GM19043 (cell line): Measurements from ENCODE around the gene RPUSD1.

Experiments used
- ATAC-seq: cut with Tn5 transposase; IDR thresholded peaks from one replicate; pipeline ENCODE4 v1.9.1; 2021; ENCODE audit warnings: low read depth; ENCODE audit not compliant: unreplicated experiment

The RPUSD1 gene

DNA sequence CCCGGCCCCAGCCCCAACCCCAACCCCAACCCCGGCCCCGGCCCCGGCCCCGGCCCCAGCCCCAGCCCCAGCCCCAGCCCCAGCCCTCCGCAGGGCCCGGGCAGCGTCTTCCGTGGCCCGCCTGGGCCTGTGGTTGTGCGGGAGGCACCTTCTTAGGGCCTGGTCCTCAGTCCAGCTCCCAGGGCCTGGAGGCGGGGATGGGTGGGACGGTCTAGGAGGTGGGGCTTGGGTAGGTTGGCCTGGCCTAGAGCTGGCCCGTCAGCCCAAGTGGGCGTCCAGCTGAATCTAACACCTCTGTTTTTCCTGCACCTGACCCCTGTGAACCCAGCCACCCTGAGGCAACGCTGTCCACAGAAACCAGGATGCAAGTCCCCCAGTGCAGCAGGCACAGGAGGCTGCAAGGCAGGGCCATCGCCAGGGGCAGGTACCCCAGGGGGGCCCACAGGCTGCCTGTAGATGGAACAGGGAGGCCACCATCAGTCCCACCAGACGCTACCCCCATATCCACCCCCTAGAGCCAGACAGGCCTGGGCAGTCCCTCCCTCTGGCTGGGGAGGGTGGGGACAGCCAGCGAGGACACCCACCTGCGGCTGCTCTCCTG is 18.9 kb downstream of the RPUSD1 start:
- ATAC-seq, result no peak

DNA sequence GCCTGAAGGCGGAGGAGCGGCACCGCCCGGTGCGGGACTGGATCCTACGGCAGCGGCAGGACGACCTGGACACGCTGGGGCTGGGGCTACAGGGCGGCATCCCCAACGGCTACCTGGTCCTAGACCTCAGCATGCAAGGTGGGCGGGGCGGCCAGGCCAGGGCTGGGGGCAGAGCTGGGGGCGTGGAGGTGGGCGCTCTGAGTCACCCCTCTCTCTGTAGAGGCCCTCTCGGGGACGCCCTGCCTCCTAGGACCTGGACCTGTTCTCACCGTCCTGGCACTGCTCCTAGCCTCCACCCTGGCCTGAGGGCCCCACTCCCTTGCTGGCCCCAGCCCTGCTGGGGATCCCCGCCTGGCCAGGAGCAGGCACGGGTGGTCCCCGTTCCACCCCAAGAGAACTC is 19.8 kb downstream of the RPUSD1 start:
- ATAC-seq, result no peak

DNA sequence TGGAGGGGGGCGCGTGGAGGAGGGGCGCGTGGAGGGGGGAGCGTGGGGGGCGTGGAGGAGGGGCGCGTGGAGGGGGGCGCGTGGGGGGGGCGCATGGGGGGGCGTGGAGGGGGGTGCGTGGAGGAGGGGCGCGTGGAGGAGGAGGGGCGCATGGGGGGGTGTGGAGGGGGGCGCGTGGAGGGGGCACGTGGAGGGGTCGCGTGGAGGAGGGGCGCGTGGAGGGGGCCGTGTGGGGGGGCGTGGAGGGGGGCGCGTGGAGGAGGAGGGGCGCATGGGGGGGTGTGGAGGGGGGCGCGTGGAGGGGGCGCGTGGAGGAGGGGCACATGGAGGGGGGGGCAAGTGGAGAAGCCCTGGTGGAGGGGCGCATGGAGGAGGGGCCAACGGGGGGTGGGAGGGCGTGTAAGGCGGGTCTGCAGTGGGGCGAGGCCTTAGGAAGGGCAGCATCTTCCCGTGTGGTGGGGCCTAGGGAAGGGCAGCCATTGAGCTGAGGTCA is 20.4 kb downstream of the RPUSD1 start:
- ATAC-seq, result no peak

DNA sequence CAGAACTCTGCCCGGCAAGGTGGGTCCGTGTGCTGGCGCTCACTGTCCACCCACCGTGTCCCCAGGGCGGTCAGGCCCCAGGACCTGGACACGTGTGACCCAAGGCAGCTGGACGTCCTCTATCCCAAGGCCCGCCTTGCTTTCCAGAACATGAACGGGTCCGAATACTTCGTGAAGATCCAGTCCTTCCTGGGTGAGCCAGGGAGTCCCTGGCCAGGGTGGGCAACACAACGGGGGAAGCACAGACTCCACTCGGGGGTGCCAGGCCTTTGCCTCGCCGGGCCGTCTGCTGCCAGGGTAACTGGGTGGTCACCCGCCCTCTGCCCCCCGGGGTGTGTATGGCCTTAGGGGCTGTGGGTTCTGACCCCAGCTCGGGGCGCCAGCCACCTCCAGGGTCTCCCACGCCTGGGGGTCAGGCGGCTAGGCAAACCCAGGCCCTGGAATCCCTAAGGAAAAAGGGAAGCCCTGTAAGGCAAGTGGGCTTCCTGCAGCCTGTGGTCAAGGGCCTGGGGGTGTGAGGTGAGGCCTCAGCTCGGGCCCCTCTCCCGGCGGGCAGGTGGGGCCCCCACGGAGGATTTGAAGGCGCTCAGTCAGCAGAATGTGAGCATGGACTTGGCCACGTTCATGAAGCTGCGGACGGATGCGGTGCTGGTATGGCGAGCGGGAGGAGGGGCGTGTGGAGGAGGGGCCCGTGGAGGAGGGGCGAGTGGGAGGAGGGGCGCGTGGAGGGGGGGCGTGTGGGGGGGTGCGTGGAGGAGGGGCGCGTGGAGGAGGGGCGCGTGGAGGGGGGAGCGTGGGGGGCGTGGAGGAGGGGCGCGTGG is 21.2 kb downstream of the RPUSD1 start:
- ATAC-seq, result no peak

DNA sequence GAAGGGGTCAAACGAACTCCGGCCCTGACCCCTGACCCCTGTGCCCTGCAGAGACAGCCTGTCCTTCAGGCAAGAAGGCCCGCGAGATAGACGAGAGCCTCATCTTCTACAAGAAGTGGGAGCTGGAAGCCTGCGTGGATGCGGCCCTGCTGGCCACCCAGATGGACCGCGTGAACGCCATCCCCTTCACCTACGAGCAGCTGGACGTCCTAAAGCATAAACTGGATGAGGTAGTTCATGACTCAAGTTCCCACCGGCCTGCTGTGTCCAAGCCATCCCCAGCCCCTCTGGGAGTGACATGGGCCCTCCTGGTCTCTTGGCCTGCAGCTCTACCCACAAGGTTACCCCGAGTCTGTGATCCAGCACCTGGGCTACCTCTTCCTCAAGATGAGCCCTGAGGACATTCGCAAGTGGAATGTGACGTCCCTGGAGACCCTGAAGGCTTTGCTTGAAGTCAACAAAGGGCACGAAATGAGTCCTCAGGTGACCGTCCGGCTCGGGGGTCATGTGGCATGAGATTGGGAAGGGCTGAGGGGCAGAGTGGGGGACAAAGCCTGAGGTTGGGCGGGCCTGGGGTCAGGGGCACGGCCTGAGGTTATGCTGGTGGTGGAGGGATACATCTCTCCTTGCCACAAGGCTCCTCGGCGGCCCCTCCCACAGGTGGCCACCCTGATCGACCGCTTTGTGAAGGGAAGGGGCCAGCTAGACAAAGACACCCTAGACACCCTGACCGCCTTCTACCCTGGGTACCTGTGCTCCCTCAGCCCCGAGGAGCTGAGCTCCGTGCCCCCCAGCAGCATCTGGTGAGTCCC is 22.0 kb downstream of the RPUSD1 start:
- ATAC-seq, result no peak

DNA sequence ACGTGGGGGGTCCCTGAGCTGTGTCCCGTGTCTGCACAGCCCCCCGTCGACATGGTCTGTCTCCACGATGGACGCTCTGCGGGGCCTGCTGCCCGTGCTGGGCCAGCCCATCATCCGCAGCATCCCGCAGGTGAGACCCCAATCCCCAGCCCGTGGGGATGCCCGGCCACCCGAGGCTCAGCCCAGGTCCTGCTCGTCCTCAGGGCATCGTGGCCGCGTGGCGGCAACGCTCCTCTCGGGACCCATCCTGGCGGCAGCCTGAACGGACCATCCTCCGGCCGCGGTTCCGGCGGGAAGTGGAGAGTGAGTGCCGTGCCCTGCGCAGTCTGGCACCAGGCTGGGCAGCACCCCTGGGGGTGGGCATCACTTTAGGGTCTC is 22.7 kb downstream of the RPUSD1 start:
- ATAC-seq, result no peak

DNA sequence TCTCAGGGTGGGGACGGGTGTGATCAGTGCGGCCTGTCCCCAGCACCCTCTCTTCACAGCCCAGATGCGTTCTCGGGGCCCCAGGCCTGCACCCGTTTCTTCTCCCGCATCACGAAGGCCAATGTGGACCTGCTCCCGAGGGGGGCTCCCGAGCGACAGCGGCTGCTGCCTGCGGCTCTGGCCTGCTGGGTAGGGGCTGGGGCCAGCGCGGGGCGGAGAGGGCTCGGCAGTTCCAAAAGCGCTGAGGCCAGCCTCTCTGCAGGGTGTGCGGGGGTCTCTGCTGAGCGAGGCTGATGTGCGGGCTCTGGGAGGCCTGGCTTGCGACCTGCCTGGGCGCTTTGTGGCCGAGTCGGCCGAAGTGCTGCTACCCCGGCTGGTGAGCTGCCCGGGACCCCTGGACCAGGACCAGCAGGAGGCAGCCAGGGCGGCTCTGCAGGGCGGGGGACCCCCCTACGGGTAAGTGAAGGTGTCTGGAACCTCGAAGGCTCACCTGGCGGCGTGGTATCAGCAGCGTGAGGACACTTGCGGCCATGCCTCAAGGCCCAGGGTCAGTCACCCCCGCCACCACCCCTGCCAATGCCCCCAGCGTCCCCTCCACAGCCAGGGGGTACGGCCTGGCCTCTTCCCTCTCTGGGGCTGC is 23.2 kb downstream of the RPUSD1 start:
- ATAC-seq, result no peak

DNA sequence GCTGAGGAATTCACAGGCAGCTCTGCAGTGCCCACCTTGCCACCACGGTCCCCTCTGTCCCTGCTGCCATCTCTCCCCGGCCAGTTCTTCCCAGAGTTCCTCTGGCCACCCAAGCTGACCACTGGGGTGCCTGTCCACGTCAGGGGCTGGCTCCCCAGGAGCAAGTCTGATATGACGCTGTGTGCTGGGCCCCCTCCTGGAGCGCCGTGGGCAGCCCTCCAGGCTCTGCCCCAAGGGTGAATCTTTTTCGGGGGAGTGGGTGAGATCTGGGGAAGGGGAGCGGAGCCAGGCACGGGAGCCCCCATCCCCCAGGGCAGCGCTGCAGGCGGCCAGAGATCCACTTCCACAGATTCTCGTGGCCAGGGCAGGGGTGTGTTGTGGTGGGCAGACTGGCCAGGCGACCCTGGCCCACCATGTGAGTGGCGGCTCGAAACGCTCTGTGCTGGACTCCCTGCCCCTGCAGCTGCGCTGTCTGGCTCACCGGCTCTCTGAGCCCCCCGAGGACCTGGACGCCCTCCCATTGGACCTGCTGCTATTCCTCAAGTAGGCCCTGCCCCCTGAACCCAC is 23.9 kb downstream of the RPUSD1 start:
- ATAC-seq, result no peak

DNA sequence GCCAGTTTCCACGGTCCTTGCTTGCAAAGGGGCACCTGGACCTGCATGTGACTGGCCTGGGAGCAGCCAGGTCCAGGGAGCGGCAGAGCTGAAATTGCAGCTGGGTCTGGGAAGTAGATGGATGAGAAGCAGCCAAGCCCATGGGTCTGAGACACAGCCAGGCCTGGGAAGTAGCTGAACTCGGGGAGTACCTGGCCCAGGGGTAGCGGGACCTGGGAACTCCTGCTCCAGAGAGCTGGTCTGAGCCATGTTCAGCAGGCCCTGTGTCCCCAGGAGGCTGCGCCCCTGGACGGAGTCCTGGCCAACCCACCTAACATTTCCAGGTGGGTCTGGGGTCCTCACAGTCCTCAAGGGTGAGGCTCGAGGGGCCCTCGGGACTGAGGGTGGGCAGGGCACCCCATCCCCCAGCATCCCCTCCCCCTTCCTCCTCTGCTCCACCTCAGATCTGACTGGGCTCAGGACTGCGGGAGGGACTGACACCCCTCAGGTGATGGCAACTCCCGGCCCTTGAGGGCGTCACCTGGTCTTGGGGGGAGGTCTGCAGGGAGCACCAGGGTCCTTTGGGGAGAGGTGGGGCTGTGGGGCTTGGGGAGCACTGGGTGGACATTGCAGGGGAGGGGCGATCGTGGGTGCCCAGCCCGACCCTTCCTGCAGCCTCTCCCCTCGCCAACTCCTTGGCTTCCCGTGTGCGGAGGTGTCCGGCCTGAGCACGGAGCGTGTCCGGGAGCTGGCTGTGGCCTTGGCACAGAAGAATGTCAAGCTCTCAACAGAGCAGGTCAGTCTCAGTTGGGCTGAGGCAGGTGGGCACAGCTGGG is 24.6 kb downstream of the RPUSD1 start:
- no peak for ATAC-seq

DNA sequence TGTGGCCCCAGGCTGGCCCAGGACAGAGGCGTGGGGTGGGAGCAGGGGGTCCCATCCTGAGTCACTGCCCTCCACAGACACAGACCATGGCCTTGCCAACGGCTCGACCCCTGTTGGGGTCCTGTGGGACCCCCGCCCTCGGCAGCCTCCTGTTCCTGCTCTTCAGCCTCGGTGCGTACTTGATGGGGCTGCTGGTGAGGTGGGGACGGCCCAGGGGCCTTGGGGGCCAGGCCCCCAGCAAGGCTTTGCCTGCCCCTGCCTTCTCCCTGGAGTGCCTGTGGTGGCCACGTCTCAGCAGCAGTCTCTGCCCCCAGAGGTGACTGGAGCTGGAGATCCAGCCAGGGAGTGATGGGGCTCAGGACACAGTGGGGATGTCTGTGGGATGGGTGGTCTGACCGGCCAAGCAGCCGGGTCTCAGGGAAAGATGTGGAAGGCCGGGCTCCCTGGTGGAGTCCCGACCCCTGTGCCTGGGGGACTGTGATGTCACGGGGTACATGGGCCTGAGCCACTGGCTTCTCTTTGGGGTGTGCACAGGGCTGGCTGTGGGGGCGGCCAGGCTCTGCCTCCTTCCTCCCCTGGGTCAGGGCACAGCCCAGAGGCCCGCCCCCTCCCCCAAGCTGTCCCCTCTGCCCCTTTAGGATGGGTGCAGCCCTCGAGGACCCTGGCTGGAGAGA is 25.4 kb downstream of the RPUSD1 start:
- no peak for ATAC-seq

DNA sequence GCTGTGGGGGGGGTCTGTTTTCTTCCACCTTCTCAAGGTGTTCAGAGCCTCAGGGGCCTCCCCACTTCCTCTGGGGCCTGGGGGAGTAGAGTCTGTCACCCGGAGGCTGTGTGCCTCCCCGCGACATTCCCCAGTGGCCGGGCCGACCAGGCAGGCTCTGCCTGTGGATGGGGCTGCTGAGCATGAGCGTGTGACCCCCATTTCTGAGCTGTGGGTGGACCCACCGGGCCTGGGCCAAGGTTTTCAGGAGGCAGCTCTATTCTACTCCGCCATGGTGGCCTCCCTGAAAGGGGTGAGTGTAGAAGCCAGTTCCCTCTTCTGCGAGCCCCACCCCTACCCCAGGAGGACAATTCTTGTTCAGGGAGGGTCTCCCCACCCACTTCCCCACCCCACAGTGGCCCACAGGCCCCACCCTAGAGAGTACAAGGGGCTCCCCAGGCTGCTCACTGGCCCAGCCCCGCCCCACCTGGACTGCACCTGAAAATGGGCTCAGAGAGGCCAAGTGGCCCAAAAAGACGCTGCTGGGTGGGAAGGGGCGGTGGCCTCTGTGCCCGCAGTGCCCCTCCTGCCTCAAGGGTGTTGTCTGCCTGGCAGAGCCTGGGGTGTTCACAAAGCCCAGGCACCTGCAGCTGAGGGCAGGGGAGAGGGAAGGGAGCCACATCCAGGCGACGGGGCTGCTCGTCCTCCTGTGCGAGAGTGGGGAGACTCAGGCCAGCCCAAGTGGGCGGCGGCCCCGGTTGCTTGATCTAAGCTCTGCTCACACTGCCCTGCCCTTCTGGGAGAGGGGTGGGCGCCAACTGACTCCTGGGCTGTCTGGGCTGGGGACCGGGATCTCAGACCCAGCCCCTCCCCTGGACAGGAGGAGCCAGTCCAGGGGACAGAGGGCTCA is 26.3 kb downstream of the RPUSD1 start:
- no peak for ATAC-seq

DNA sequence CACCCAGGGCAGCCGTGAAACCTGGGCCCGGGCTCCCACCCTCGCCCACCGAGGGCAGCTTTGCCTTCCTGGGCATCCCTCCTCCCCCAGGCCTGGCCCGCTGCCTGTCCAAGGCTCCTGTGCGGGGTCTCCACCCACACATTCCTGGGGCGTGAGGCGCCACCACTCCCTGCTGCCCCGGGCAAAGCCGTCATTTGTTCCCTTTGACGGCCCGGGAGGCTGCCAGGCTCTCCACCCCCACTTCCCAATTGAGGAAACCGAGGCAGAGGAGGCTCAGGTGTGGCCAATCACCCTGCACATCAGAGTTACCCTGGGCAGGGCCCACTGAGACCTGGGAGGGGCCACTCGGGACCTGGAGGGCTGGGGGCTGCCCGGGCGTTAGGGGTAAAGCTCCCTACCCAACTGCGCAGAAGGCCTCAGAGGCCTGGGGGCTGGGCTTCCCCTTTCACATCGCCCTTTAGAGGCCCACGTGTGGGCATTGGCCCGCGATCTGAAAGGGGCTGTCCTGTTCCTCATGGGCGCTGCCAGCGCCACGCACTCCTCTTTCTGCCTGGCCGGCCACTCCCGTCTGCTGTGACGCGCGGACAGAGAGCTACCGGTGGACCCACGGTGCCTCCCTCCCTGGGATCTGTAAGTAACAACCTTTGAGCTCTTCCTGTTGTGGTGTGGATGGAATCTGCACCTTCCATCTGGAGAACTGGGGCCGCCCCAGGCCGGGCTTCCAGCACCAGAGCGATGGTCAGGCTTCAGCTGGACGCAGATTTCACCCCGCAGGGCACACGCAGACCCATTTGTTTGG is 27.4 kb downstream of the RPUSD1 start, which contains the start of gene MSLN:
Gene MSLN (plus strand): TSS at position 190 of the 799 bp plus-strand sequence. CDS start 1,947 bp downstream, outside the sequence.
- no peak for ATAC-seq

DNA sequence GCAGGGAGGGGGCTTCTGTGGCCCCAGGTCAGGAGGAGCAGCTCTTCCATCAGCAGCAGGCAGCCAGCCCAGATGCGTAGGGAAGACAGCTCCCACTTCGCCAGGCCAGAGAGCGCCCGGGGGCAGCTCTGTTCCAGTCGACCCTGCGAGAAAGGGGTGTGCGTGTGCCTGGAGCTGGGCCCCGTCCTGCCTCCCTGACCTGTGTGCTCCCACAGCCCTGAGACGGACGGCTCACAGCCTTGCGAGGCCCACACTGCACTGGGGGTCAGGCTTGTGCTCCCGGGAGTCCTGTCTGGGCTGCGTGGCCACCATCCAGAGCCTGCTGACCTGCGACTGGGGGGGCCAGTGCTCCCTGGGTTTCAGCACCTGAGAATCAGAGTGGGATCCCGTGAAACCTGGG is 28.1 kb downstream of the RPUSD1 start:
- no peak for ATAC-seq

DNA sequence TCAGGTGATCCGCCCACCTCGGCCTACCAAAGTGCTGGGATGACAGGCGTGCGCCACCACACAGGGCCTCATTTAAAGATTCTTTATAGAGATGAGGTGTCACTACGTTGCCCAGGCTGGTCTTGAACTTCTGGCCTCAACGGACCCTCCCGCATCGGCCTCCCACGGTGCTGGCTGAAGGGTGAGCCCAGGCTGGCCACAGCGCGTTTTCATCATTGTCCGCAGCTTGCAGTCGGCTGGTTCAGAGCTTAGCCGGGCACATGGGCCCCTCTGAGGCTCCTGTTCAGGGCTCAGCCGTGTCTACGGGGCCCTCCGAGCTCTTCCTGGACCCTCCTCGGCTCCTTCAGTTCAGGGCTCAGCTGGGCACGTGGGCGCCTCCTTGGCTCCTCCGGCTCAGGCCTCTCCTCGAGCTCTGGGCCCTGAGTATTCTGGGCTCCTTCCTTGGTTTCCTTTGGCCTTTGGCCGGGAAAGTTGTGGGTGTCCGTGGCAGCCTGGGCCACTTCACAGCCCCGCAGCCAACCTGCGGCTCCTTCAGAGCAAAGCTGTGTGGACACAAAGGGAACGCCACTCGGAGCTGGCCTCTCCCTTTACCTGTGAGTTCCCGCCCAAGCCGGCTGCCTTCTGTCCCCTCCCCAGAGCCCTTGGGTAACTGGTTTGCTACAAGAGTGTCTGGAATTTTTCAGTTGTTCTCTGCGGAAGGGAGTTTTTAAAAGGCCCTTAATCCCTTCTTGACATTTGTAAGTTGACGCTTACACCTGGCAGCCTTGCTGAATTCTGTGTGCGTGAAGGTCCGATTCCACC is 28.9 kb downstream of the RPUSD1 start:
- ATAC-seq, result no peak

DNA sequence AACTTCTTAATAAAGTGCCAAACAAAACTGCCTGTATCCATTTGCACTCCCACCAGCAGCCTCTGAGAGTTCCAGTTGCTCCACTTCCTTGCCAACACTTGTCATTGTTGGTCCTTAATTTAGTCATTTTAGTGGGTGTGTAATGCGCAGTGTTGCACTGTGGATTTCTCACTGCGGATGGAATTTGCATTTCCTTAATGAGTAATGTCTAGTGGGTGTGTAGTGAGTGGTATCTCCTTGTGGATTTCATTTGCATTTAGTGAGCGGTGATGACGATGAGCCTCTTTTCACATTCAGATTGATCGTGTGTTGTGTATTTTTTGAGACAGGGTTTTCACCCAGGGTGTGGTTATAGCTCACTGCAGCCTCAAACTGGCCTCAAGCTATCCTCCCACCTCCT is 31.8 kb downstream of the RPUSD1 start:
- no peak for ATAC-seq

DNA sequence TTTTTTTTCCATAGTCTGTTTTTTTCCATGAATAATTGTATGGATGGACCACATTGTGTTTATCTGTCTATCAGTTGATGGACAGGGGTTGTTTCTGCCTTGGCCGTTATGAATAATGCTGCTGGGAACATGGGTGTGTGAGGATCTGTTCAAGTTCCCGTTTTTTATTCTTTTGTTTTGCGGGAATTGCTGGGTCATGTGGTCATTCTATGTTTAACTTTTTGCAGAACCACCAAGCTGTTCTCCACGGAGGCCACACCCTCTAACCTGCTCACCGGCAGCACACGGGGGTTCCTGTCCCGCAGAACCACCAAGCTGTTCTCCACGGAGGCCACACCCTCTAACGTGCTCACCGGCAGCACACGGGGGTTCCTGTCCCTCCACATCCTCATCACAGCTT is 33.5 kb downstream of the RPUSD1 start:
- no peak for ATAC-seq
